ENCODE measurements around the gene LRP1.

Gene LRP1

DNA sequence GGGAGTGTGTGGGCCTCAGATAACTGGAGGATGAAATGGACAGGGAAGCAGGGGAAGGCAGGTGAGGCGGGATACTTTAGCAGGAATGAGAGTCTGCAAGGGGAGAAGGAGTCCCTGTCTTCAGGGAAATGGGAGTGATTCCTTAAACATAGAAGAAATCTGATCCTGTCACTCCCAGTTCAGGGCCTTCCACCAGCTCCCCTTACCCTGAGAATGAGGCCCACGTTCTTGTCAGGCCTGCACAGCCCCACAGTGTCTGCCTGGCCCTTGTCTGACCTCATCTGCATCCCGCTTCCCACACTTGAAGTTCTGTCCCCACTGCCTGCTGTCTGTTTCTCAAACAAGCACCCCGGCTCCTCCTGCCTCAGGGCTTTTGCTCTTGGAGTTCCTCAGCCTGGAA is 31.8 kb downstream of the LRP1 start:
- H3K9ac ChIP-seq (ENCODE audit: insufficient read length, low read depth) = no peak overlapping the region
- no peak for TF ChIP-seq ZNF274 (IDR thresholded peaks at IDR 0.05; ENCODE audit: low read depth, low read length)
- no peak for TF ChIP-seq YY1 (IDR thresholded peaks at IDR 0.05; ENCODE audit: insufficient read depth, insufficient read length)
- no peak for TF ChIP-seq SUZ12 (IDR thresholded peaks at IDR 0.05; ENCODE audit: extremely low read depth, insufficient read depth, insufficient read length)
- no peak overlapping the region for H3K4me3 ChIP-seq (ENCODE audit: insufficient read length, low read depth)
- no peaks in the 10 kb centered on the region for H3K27me3 ChIP-seq (ENCODE audit: insufficient read depth, insufficient read length)
- peaks cover 91% of the 10 kb centered on the region for H3K36me3 ChIP-seq (ENCODE audit: insufficient read depth, insufficient read length, low read length)
- H3K9me3 ChIP-seq (ENCODE audit: insufficient read depth, low read length) = no peaks in the 10 kb centered on the region
- H3K4me1 ChIP-seq (ENCODE audit: insufficient read depth, insufficient read length) = peaks cover 3% of the 10 kb centered on the region
- no peak for DNase-seq (ENCODE audit: low read depth, low spot score)

DNA sequence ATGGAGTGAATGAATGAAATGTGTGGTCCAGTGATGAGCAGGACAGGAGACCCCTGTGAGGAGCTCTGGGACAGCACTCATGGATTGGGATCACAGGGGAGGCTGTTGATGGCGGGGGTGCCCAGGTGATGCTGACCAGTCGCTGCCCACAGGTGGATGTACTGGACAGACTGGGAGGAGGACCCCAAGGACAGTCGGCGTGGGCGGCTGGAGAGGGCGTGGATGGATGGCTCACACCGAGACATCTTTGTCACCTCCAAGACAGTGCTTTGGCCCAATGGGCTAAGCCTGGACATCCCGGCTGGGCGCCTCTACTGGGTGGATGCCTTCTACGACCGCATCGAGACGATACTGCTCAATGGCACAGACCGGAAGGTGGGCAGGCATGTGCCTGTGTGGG is 32.5 kb downstream of the LRP1 start:
- peaks cover 91% of the 10 kb centered on the region for H3K36me3 ChIP-seq (ENCODE audit: insufficient read depth, insufficient read length, low read length)
- H3K4me1 ChIP-seq (ENCODE audit: insufficient read depth, insufficient read length) = peaks cover 3% of the 10 kb centered on the region
- TF ChIP-seq YY1 (IDR thresholded peaks at IDR 0.05; ENCODE audit: insufficient read depth, insufficient read length) (no peak), SUZ12 (IDR thresholded peaks at IDR 0.05; ENCODE audit: extremely low read depth, insufficient read depth, insufficient read length) (no peak), ZNF274 (IDR thresholded peaks at IDR 0.05; ENCODE audit: low read depth, low read length) (no peak)
- DNase-seq (ENCODE audit: low read depth, low spot score) = no peak
- no peaks in the 10 kb centered on the region for H3K27me3 ChIP-seq (ENCODE audit: insufficient read depth, insufficient read length)
- H3K4me3 ChIP-seq (ENCODE audit: insufficient read length, low read depth) = no peak overlapping the region
- H3K9me3 ChIP-seq (ENCODE audit: insufficient read depth, low read length) = no peaks in the 10 kb centered on the region
- H3K9ac ChIP-seq (ENCODE audit: insufficient read length, low read depth) = no peak overlapping the region

DNA sequence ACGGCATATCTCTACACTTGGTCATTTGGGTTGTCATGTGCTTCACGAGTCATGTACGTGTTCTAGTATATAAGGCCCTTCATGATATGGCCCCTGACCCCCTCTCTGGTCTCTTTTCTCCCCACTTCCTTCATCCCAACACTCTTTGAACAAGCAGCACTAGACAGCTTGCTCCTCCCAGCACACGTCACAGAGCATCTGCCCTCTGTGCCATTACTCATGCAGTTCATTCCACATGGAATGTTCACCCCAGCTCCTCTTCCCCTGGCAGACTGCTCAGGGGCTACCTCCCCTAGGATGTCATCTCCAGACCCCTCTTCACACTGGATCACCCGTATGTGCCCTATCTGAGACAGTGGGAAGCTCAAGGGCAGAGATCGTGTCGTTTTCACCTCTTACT is 33.2 kb downstream of the LRP1 start:
- TF ChIP-seq ZNF274 (IDR thresholded peaks at IDR 0.05; ENCODE audit: low read depth, low read length) (no peak), YY1 (IDR thresholded peaks at IDR 0.05; ENCODE audit: insufficient read depth, insufficient read length) (no peak), SUZ12 (IDR thresholded peaks at IDR 0.05; ENCODE audit: extremely low read depth, insufficient read depth, insufficient read length) (no peak)
- Histone ChIP-seq H3K4me3 (ENCODE audit: insufficient read length, low read depth) (no peak overlapping the region), H3K36me3 (ENCODE audit: insufficient read depth, insufficient read length, low read length) (peaks cover 91% of the 10 kb centered on the region), H3K4me1 (ENCODE audit: insufficient read depth, insufficient read length) (peaks cover 3% of the 10 kb centered on the region), H3K27me3 (ENCODE audit: insufficient read depth, insufficient read length) (no peaks in the 10 kb centered on the region), H3K9me3 (ENCODE audit: insufficient read depth, low read length) (no peaks in the 10 kb centered on the region), H3K9ac (ENCODE audit: insufficient read length, low read depth) (no peak overlapping the region)
- no peak for DNase-seq (ENCODE audit: low read depth, low spot score)

GRCh38 chr12:57162553-57163125 is 34.4 kb downstream of the LRP1 start:
- Histone ChIP-seq H3K4me1 (ENCODE audit: insufficient read depth, insufficient read length) (peaks cover 3% of the 10 kb centered on the region), H3K27me3 (ENCODE audit: insufficient read depth, insufficient read length) (no peaks in the 10 kb centered on the region), H3K9ac (ENCODE audit: insufficient read length, low read depth) (no peak overlapping the region), H3K36me3 (ENCODE audit: insufficient read depth, insufficient read length, low read length) (peaks cover 93% of the 10 kb centered on the region), H3K4me3 (ENCODE audit: insufficient read length, low read depth) (no peak overlapping the region), H3K9me3 (ENCODE audit: insufficient read depth, low read length) (no peaks in the 10 kb centered on the region)
- no peak for DNase-seq (ENCODE audit: low read depth, low spot score)
- TF ChIP-seq SUZ12 (IDR thresholded peaks at IDR 0.05; ENCODE audit: extremely low read depth, insufficient read depth, insufficient read length) (no peak), YY1 (IDR thresholded peaks at IDR 0.05; ENCODE audit: insufficient read depth, insufficient read length) (no peak), ZNF274 (IDR thresholded peaks at IDR 0.05; ENCODE audit: low read depth, low read length) (no peak)

GRCh38 chr12:57164454-57164853 is 36.2 kb downstream of the LRP1 start:
- no peak for DNase-seq (ENCODE audit: low read depth, low spot score)
- H3K4me1 ChIP-seq (ENCODE audit: insufficient read depth, insufficient read length) = no peaks in the 10 kb centered on the region
- H3K4me3 ChIP-seq (ENCODE audit: insufficient read length, low read depth) = no peak overlapping the region
- H3K27me3 ChIP-seq (ENCODE audit: insufficient read depth, insufficient read length) = no peaks in the 10 kb centered on the region
- peaks cover 92% of the 10 kb centered on the region for H3K36me3 ChIP-seq (ENCODE audit: insufficient read depth, insufficient read length, low read length)
- H3K9ac ChIP-seq (ENCODE audit: insufficient read length, low read depth) = no peak overlapping the region
- TF ChIP-seq YY1 (IDR thresholded peaks at IDR 0.05; ENCODE audit: insufficient read depth, insufficient read length) (no peak), ZNF274 (IDR thresholded peaks at IDR 0.05; ENCODE audit: low read depth, low read length) (no peak), SUZ12 (IDR thresholded peaks at IDR 0.05; ENCODE audit: extremely low read depth, insufficient read depth, insufficient read length) (no peak)
- H3K9me3 ChIP-seq (ENCODE audit: insufficient read depth, low read length) = no peaks in the 10 kb centered on the region

DNA sequence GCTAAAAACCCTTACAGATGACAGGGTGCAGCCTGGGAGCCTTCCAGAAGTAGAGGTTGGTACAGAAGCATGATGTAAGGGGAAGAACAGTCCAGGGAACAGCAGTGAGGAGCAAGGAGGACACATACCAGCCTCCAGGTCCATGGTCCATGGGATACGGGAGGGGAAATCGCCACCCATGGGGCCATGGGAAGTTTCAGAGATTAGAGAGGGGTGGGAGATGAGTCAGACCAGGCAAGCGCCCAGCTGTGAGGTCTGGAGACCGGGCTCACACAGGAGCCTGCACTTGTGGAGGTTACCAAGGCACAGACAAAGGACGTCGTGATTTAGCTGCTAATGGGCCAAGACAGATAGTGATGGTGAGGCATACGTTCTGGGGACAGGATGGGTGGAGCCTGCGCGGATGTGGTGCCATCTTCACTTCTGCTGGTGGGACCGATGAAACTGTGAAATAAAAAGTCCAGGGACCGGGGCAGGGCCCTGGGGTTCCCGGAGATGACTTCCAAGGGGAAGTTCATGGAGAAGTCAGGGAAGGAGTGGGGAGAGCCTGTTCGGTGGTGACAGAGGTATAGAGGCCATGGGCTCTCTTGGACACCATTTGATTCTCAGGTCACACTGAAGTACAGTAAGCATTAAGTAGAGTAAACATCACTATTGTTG is 36.8 kb downstream of the LRP1 start:
- DNase-seq (ENCODE audit: low read depth, low spot score) = no peak
- Histone ChIP-seq H3K9me3 (ENCODE audit: insufficient read depth, low read length) (no peaks in the 10 kb centered on the region), H3K9ac (ENCODE audit: insufficient read length, low read depth) (no peak overlapping the region), H3K27me3 (ENCODE audit: insufficient read depth, insufficient read length) (no peaks in the 10 kb centered on the region), H3K36me3 (ENCODE audit: insufficient read depth, insufficient read length, low read length) (peaks cover 92% of the 10 kb centered on the region), H3K4me1 (ENCODE audit: insufficient read depth, insufficient read length) (no peaks in the 10 kb centered on the region), H3K4me3 (ENCODE audit: insufficient read length, low read depth) (no peak overlapping the region)
- TF ChIP-seq SUZ12 (IDR thresholded peaks at IDR 0.05; ENCODE audit: extremely low read depth, insufficient read depth, insufficient read length) (no peak), ZNF274 (IDR thresholded peaks at IDR 0.05; ENCODE audit: low read depth, low read length) (no peak), YY1 (IDR thresholded peaks at IDR 0.05; ENCODE audit: insufficient read depth, insufficient read length) (no peak)

DNA sequence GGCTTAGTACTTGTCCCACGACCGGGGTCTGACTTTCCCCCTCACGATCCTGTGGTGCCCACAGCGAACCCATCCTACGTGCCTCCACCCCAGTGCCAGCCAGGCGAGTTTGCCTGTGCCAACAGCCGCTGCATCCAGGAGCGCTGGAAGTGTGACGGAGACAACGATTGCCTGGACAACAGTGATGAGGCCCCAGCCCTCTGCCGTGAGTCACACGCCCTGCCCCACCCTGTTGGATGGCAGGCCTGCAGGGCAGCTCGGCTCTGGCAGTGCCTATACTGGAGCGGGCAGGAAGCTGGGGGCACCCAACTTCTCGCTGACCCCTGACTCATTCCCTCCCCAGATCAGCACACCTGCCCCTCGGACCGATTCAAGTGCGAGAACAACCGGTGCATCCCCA is 37.5 kb downstream of the LRP1 start:
- H3K36me3 ChIP-seq (ENCODE audit: insufficient read depth, insufficient read length, low read length) = peaks cover 92% of the 10 kb centered on the region
- no peak overlapping the region for H3K9ac ChIP-seq (ENCODE audit: insufficient read length, low read depth)
- H3K4me1 ChIP-seq (ENCODE audit: insufficient read depth, insufficient read length) = no peaks in the 10 kb centered on the region
- no peak for DNase-seq (ENCODE audit: low read depth, low spot score)
- H3K4me3 ChIP-seq (ENCODE audit: insufficient read length, low read depth) = no peak overlapping the region
- H3K27me3 ChIP-seq (ENCODE audit: insufficient read depth, insufficient read length) = no peaks in the 10 kb centered on the region
- TF ChIP-seq ZNF274 (IDR thresholded peaks at IDR 0.05; ENCODE audit: low read depth, low read length) (no peak), SUZ12 (IDR thresholded peaks at IDR 0.05; ENCODE audit: extremely low read depth, insufficient read depth, insufficient read length) (no peak), YY1 (IDR thresholded peaks at IDR 0.05; ENCODE audit: insufficient read depth, insufficient read length) (no peak)
- no peaks in the 10 kb centered on the region for H3K9me3 ChIP-seq (ENCODE audit: insufficient read depth, low read length)

Data from NT2/D1 (cell line).